ENCODE measurements around the gene KDM4C. TPM values are rescaled to one million over a fixed set of nuclear protein-coding genes. Genes with fewer than 3 reads are reported as not detected.

KDM4C gene
- total and polyA plus RNA-seq, 2 of the 8 experiments (the other 6 are each of a cell fraction or from before 2014, with no cell fraction given), result 13.0 to 26.1 TPM

GRCh38 chr9:6973762-6974161 lies 216.0 kb downstream of the KDM4C start (continued):
- TF ChIP-seq, protein P1, sequence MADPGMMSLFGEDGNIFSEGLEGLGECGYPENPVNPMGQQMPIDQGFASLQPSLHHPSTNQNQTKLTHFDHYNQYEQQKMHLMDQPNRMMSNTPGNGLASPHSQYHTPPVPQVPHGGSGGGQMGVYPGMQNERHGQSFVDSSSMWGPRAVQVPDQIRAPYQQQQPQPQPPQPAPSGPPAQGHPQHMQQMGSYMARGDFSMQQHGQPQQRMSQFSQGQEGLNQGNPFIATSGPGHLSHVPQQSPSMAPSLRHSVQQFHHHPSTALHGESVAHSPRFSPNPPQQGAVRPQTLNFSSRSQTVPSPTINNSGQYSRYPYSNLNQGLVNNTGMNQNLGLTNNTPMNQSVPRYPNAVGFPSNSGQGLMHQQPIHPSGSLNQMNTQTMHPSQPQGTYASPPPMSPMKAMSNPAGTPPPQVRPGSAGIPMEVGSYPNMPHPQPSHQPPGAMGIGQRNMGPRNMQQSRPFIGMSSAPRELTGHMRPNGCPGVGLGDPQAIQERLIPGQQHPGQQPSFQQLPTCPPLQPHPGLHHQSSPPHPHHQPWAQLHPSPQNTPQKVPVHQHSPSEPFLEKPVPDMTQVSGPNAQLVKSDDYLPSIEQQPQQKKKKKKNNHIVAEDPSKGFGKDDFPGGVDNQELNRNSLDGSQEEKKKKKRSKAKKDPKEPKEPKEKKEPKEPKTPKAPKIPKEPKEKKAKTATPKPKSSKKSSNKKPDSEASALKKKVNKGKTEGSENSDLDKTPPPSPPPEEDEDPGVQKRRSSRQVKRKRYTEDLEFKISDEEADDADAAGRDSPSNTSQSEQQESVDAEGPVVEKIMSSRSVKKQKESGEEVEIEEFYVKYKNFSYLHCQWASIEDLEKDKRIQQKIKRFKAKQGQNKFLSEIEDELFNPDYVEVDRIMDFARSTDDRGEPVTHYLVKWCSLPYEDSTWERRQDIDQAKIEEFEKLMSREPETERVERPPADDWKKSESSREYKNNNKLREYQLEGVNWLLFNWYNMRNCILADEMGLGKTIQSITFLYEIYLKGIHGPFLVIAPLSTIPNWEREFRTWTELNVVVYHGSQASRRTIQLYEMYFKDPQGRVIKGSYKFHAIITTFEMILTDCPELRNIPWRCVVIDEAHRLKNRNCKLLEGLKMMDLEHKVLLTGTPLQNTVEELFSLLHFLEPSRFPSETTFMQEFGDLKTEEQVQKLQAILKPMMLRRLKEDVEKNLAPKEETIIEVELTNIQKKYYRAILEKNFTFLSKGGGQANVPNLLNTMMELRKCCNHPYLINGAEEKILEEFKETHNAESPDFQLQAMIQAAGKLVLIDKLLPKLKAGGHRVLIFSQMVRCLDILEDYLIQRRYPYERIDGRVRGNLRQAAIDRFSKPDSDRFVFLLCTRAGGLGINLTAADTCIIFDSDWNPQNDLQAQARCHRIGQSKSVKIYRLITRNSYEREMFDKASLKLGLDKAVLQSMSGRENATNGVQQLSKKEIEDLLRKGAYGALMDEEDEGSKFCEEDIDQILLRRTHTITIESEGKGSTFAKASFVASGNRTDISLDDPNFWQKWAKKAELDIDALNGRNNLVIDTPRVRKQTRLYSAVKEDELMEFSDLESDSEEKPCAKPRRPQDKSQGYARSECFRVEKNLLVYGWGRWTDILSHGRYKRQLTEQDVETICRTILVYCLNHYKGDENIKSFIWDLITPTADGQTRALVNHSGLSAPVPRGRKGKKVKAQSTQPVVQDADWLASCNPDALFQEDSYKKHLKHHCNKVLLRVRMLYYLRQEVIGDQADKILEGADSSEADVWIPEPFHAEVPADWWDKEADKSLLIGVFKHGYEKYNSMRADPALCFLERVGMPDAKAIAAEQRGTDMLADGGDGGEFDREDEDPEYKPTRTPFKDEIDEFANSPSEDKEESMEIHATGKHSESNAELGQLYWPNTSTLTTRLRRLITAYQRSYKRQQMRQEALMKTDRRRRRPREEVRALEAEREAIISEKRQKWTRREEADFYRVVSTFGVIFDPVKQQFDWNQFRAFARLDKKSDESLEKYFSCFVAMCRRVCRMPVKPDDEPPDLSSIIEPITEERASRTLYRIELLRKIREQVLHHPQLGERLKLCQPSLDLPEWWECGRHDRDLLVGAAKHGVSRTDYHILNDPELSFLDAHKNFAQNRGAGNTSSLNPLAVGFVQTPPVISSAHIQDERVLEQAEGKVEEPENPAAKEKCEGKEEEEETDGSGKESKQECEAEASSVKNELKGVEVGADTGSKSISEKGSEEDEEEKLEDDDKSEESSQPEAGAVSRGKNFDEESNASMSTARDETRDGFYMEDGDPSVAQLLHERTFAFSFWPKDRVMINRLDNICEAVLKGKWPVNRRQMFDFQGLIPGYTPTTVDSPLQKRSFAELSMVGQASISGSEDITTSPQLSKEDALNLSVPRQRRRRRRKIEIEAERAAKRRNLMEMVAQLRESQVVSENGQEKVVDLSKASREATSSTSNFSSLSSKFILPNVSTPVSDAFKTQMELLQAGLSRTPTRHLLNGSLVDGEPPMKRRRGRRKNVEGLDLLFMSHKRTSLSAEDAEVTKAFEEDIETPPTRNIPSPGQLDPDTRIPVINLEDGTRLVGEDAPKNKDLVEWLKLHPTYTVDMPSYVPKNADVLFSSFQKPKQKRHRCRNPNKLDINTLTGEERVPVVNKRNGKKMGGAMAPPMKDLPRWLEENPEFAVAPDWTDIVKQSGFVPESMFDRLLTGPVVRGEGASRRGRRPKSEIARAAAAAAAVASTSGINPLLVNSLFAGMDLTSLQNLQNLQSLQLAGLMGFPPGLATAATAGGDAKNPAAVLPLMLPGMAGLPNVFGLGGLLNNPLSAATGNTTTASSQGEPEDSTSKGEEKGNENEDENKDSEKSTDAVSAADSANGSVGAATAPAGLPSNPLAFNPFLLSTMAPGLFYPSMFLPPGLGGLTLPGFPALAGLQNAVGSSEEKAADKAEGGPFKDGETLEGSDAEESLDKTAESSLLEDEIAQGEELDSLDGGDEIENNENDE (IDR thresholded peaks at IDR 0.05; ENCODE audit: insufficient replicate concordance, low read length), result no peak
- TF ChIP-seq HDAC2 (IDR thresholded peaks at IDR 0.05; ENCODE audit: borderline replicate concordance in 1 of 2, low read depth in 2 of 2, low read length in 2 of 2) (no peak), ZNF274 (IDR thresholded peaks at IDR 0.05; ENCODE audit: borderline replicate concordance, extremely low read depth, low read length) (no peak), TAF7 (optimal IDR thresholded peaks at IDR 0.05; ENCODE audit: borderline replicate concordance, low read depth, low read length) (no peak), E2F6 (IDR thresholded peaks at IDR 0.05) (no peak), RXRA (IDR thresholded peaks at IDR 0.05; ENCODE audit: insufficient read depth, low read depth, low read length) (no peak), EZH2 (IDR thresholded peaks at IDR 0.05; ENCODE audit: low read depth, low read length, severe bottlenecking) (no peak), EP300 (IDR thresholded peaks at IDR 0.05; ENCODE audit: borderline replicate concordance in 1 of 2, low read depth in 2 of 2, low read length in 2 of 2) (no peak), SRF (IDR thresholded peaks at IDR 0.05; ENCODE audit: low read depth, low read length) (no peak)

Data from H1 (cell line).